Glutamatergic neuron (in vitro differentiated cells): ENCODE measurements around the gene ZCWPW1. TPM values are rescaled to one million over a fixed set of nuclear protein-coding genes. Genes with fewer than 3 reads are reported as not detected.
"Not testable (repeated sequence)": the region's sequence is repeated elsewhere in the genome, so short reads cannot be mapped to it uniquely, and the experiment has no call there.

Source experiments
- DNase-seq: peaks from one replicate; pipeline ENCODE4 v3.0.0; 2022
- H3K27ac Mint-ChIP-seq: one replicate; pipeline ENCODE4 v1.8.0; 2020; ENCODE audit warnings: mild to moderate bottlenecking, mixed read lengths, inconsistent platforms; ENCODE audit not compliant: unreplicated experiment
- H3K27me3 Mint-ChIP-seq: one replicate; pipeline ENCODE4 v1.8.0; 2020; ENCODE audit warnings: mild to moderate bottlenecking, moderate library complexity, mixed read lengths, inconsistent platforms; ENCODE audit not compliant: unreplicated experiment
- H3K36me3 Mint-ChIP-seq: one replicate; pipeline ENCODE4 v1.8.0; 2020; ENCODE audit warnings: mild to moderate bottlenecking, mixed read lengths, inconsistent platforms; ENCODE audit not compliant: unreplicated experiment
- H3K4me1 Mint-ChIP-seq: one replicate; pipeline ENCODE4 v1.8.0; 2020; ENCODE audit warnings: mild to moderate bottlenecking, low read depth, mixed read lengths, inconsistent platforms; ENCODE audit not compliant: unreplicated experiment
- H3K4me3 Mint-ChIP-seq: one replicate; pipeline ENCODE4 v1.8.0; 2020; ENCODE audit warnings: mild to moderate bottlenecking, mixed read lengths, inconsistent platforms; ENCODE audit not compliant: unreplicated experiment
- H3K9me3 Mint-ChIP-seq: one replicate; pipeline ENCODE4 v1.8.0; 2020; ENCODE audit warnings: mild to moderate bottlenecking, moderate library complexity, mixed read lengths, inconsistent platforms; ENCODE audit not compliant: unreplicated experiment
- total RNA-seq: library from RNA; stranded (reverse); fragmentation: NEBNext Ultra II Directional; extraction: Animal tissue kit (Norgen Biotek cat#: 25700); gene quantifications from one replicate; pipeline ENCODE4 v1.2.1, GENCODE V29; 2021; ENCODE audit not compliant: unreplicated experiment
- TF ChIP-seq, protein P1 (sequence below): fragments of 200-600 bp; sonication (generic); IDR thresholded peaks from one replicate; pipeline ENCODE4 v1.5.0; 2021; ENCODE audit not compliant: partially characterized antibody, unreplicated experiment

Gene ZCWPW1
- total RNA-seq, 1 donor from 2014 or later = 1.8 TPM

DNA sequence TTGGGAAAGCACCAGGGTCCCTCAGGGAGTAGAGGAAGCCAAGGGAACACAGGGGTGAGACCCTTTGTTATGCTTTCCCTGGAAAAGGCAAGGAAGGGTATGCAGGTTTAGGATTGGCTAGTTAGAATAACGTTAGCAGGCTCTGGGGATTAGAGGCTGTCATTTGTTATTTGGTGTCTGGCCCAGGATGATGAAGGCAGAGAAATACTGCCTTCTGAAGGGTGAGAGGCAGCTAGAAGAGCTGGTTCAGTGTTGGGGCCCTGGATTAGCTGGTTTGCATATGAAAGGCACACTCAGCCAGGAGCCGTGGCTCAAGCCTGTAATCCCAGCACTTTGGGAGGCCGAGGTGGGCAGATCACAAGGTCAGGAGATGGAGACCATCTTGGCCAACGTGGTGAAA, 58.2 kb downstream of the ZCWPW1 start:
- Mint-ChIP-seq H3K4me3 (no peak overlapping the region), H3K4me1 (peaks cover 5% of the 10 kb centered on the region), H3K27me3 (peaks cover 12% of the 10 kb centered on the region), H3K27ac (no peak overlapping the region), H3K36me3 (no peaks in the 10 kb centered on the region), H3K9me3 (peaks cover 3% of the 10 kb centered on the region)
- DNase-seq = no peak
- TF ChIP-seq, protein P1, sequence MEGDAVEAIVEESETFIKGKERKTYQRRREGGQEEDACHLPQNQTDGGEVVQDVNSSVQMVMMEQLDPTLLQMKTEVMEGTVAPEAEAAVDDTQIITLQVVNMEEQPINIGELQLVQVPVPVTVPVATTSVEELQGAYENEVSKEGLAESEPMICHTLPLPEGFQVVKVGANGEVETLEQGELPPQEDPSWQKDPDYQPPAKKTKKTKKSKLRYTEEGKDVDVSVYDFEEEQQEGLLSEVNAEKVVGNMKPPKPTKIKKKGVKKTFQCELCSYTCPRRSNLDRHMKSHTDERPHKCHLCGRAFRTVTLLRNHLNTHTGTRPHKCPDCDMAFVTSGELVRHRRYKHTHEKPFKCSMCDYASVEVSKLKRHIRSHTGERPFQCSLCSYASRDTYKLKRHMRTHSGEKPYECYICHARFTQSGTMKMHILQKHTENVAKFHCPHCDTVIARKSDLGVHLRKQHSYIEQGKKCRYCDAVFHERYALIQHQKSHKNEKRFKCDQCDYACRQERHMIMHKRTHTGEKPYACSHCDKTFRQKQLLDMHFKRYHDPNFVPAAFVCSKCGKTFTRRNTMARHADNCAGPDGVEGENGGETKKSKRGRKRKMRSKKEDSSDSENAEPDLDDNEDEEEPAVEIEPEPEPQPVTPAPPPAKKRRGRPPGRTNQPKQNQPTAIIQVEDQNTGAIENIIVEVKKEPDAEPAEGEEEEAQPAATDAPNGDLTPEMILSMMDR = no peak

DNA sequence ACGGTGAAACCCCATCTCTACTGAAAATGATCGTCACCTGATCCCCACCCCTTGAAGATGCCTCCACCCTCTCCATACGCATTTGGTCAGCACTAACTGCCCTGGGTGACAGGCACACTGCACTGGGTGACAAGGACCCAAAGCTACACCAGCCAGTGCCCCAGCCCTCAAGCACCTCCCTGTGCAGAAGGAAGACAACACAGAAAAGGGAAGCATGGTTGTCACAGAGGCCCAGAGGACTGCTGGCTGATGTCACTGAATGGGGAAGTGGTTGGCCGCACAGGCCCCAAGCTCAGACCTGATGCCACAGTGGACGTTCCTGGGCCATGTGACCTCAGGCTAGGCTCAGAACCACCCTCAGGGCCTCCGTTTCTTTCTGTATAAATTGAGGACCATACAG, 59.4 kb downstream of the ZCWPW1 start:
- H3K9me3 Mint-ChIP-seq = peaks cover 3% of the 10 kb centered on the region
- peaks cover 5% of the 10 kb centered on the region for H3K4me1 Mint-ChIP-seq
- H3K27me3 Mint-ChIP-seq = peaks cover 5% of the 10 kb centered on the region
- H3K36me3 Mint-ChIP-seq = no peaks in the 10 kb centered on the region
- TF ChIP-seq, protein P1 = no peak
- H3K27ac Mint-ChIP-seq = no peak overlapping the region
- no peak for DNase-seq
- no peak overlapping the region for H3K4me3 Mint-ChIP-seq

DNA sequence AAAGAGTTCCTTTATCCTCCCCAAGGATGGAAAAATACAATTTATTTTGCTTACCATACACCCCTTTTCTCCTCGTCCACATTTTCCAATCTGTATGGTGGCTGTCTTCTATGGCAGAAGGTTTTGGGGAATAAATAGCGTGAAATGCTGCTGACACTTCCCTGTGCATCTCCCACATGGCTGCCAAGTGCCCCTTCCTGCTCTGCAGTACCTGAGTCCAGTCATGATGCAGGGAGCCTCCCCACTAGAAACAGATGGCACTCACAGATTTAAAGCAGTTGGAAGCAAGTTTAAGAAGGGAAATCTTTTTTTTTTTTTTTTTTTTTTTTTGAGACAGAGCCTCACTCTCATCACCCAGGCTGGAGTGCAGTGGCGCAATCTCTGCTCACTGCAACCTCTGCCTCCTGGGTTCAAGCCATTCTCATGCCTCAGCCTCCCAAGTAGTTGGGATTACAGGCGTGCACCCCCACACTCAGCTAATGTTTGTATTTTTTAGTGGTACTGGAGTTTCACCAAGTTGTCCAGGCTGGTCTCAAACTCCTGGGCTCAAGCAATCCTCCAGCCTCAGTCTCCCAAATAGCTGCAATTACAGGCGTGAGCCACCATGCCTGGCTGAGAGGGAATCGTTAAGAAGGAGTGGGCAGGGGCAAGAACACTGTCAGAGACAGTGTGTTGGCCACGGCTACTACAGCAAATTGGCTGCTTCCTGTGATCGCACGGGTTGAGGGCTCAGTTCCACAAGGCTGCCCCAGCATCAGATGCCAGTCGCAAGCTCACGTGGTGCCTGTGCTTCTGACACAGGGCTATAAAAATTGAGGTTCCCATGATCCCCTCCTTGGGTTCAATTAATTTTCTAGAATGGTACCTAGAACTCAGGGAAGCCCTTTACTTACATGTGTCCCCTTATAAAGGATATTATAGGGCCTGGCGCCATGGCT, 60.6 kb downstream of the ZCWPW1 start:
- H3K9me3 Mint-ChIP-seq = peaks cover 3% of the 10 kb centered on the region
- peaks cover 5% of the 10 kb centered on the region for H3K27me3 Mint-ChIP-seq
- TF ChIP-seq, protein P1 = no peak
- no peak overlapping the region for H3K4me3 Mint-ChIP-seq
- H3K36me3 Mint-ChIP-seq = no peaks in the 10 kb centered on the region
- peaks cover 5% of the 10 kb centered on the region for H3K4me1 Mint-ChIP-seq
- H3K27ac Mint-ChIP-seq = no peak overlapping the region
- no peak for DNase-seq

DNA sequence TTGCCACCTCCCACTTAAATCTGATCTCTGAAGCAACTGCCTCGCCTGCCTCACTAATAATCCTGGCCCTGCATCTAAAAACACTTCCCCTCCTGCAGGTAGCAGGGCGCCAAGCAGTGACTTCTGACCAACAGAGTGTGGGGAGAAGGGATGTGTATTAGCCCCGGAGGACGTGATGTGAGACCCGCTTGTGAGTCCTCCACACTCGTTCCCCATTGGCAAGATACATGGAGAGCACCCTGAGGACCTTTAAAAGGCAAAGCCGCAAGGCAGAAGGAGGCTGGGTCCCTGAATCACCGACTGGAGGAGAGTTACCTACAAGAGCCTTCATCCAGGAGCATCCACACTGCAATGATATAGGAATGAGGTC, 61.3 kb downstream of the ZCWPW1 start:
- Mint-ChIP-seq H3K27me3 (peaks cover 5% of the 10 kb centered on the region), H3K4me3 (no peak overlapping the region), H3K9me3 (peaks cover 3% of the 10 kb centered on the region), H3K36me3 (no peaks in the 10 kb centered on the region), H3K27ac (no peak overlapping the region), H3K4me1 (peaks cover 5% of the 10 kb centered on the region)
- TF ChIP-seq, protein P1 = no peak
- no peak for DNase-seq

DNA sequence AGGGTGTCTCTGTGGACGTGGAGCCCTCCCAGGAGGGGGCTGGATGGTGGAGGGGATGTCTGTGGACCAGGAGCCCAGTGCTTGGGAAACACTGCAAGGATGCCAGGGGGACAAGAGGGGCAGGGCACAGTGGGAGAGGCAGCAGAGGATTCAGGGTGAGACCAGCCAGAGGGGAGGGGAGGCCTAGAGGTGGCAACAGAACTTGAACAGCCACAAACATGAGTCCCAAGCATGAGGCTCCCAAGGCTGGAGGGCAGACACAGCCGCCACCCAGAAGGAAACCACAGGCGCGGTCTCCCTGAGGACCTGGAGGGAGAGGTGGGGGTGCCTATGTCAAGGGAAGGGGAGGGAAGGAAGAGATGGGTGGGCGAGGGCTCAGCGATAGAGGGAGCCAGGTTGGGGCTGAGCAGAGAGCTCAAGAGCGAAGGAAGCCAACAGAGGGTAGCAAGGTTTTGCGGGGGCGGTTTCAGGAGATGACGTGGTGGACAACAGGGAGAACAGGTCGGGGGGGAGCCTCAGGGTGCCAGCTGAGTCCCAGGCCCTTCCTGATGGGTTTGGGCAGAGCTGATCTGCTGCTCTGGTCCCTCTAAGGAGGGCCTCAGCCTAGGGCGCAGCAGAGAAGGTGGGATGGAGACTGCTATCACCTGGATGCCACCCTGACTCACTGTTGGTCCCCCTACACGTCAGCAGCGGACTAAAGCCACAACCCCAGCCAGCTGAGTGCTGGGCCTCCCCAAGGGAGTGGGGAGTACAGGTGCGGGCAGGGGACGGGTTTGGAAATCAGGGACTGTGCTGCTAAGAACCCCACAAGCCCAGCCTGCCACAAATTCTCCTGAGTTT, 61.9 kb downstream of the ZCWPW1 start:
- peaks cover 5% of the 10 kb centered on the region for H3K27me3 Mint-ChIP-seq
- no peaks in the 10 kb centered on the region for H3K36me3 Mint-ChIP-seq
- TF ChIP-seq, protein P1 = no peak
- no peak for DNase-seq
- H3K4me1 Mint-ChIP-seq = peaks cover 5% of the 10 kb centered on the region
- H3K9me3 Mint-ChIP-seq = peaks cover 3% of the 10 kb centered on the region
- no peak overlapping the region for H3K27ac Mint-ChIP-seq
- H3K4me3 Mint-ChIP-seq = no peak overlapping the region

DNA sequence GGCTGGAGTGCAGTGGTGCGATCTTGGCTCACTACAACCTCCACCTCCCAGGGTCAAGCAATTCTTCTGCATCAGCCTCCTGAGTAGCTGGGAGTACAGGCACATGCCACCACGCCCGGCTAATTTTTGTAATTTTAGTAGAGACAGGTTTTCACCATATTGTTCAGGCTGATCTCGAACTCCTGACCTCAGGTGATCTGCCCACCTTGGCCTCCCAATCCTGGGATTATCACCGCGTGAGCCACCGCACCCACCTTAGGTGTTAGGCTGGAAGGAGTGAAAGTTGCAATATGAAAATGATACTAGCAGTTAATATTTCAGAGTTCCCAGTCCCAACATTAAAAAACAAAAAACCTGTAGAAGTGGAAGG, 62.5 kb downstream of the ZCWPW1 start:
- not testable (repeated sequence) for H3K36me3 Mint-ChIP-seq, H3K9me3 Mint-ChIP-seq, H3K4me1 Mint-ChIP-seq, DNase-seq, H3K27ac Mint-ChIP-seq, H3K27me3 Mint-ChIP-seq, H3K4me3 Mint-ChIP-seq
